SK-N-SH (cell line): Measurements from ENCODE around the gene ABL2. TPM values are rescaled to one million over a fixed set of nuclear protein-coding genes. Genes with fewer than 3 reads are reported as not detected.

ENCODE experiments used
- CTCF ChIA-PET: fragments of 300-600, 350-600 bp; formaldehyde crosslinking; extraction: SDS; loops from one replicate; lab custom pipeline; 2021; lab: Yijun Ruan, JAX
- POLR2A ChIA-PET: fragments of 350-600 bp; sonication (Branson Sonifier 250); formaldehyde crosslinking; extraction: SDS; loops from one replicate; lab custom pipeline; 2020; ENCODE audit warnings: antibody characterized with exemption, inconsistent platforms; lab: Yijun Ruan, JAX
- DNase-seq: peaks from one replicate; pipeline ENCODE4 v3.0.0; 2012
- H2AFZ ChIP-seq: fragments of 200-600 bp; sonication (generic); 2 replicates; pipeline ENCODE4 v1.8.1; 2016; ENCODE audit warnings: antibody characterized with exemption, mild to moderate bottlenecking, low read depth
- H3F3A ChIP-seq: fragments of 200-600 bp; sonication (generic); replicated peaks from 2 replicates; pipeline ENCODE3; 2016; ENCODE audit warnings: antibody characterized with exemption, mild to moderate bottlenecking; ENCODE audit not compliant: insufficient read depth
- H3K27ac ChIP-seq, 2 experiments: fragments of 200-500 bp in 1 of 2; fragments of 200-600 bp in 1 of 2; sonication (Bioruptor generic) in 1 of 2; sonication (generic), shearing (Covaris generic) in 1 of 2; 2 replicates each; pipeline versions ENCODE4 v1.5.1 to v1.6.1; 2014 to 2016; ENCODE audit warnings: low read depth in 2 of 2, inconsistent platforms in 1 of 2, low read length in 1 of 2, mild to moderate bottlenecking in 1 of 2, mixed read lengths in 1 of 2
- H3K27me3 ChIP-seq: fragments of 200-600 bp; sonication (generic), shearing (Covaris generic); 2 replicates; pipeline ENCODE4 v1.6.1; 2016; ENCODE audit warnings: mixed run types; ENCODE audit not compliant: insufficient read depth
- H3K36me3 ChIP-seq, 2 experiments: fragments of 200-500 bp in 1 of 2; fragments of 200-600 bp in 1 of 2; sonication (Bioruptor generic) in 1 of 2; sonication (generic) in 1 of 2; replicated peaks in 1 of 2; 2 replicates each; pipeline versions ENCODE3 to v1.5.1; 2014 to 2016; ENCODE audit warnings: low read length in 1 of 2, mild to moderate bottlenecking in 1 of 2; ENCODE audit not compliant: insufficient read depth in 2 of 2, control insufficient read depth in 1 of 2
- H3K4me1 ChIP-seq, 2 experiments: fragments of 200-500 bp in 1 of 2; fragments of 200-600 bp in 1 of 2; sonication (Bioruptor generic) in 1 of 2; sonication (generic), shearing (Covaris generic) in 1 of 2; 2 replicates each; pipeline versions ENCODE4 v1.5.1 to v1.6.1; 2014 to 2016; ENCODE audit warnings: low read depth in 1 of 2, low read length in 1 of 2, mixed run types in 1 of 2; ENCODE audit not compliant: insufficient read depth in 2 of 2, control insufficient read depth in 1 of 2
- H3K4me2 ChIP-seq: fragments of 200-600 bp; sonication (generic), shearing (Covaris generic); 2 replicates; pipeline ENCODE4 v1.6.1; 2017; ENCODE audit warnings: mixed run types
- H3K4me3 ChIP-seq, 2 experiments: fragments of 200-500 bp in 1 of 2; fragments of 200-600 bp in 1 of 2; sonication (Bioruptor generic) in 1 of 2; sonication (generic), shearing (Covaris generic) in 1 of 2; 2 replicates each; pipeline versions ENCODE4 v1.5.1 to v1.8.1; 2014 to 2016; ENCODE audit warnings: low read depth in 2 of 2, inconsistent platforms in 1 of 2, low read length in 1 of 2, mild to moderate bottlenecking in 1 of 2, mixed read lengths in 1 of 2, moderate library complexity in 1 of 2
- H3K79me2 ChIP-seq: fragments of 200-600 bp; sonication (generic); 2 replicates; pipeline ENCODE4 v1.8.1; 2017; ENCODE audit warnings: mild to moderate bottlenecking; ENCODE audit not compliant: insufficient read depth
- H3K9ac ChIP-seq: fragments of 200-600 bp; sonication (generic); 2 replicates; pipeline ENCODE4 v1.6.1; 2017; ENCODE audit warnings: mixed run types
- H3K9me2 ChIP-seq: fragments of 200-600 bp; sonication (generic); 2 replicates; pipeline ENCODE4 v1.6.1; 2017; ENCODE audit warnings: mixed run types
- H3K9me3 ChIP-seq: fragments of 200-600 bp; sonication (generic); 2 replicates; pipeline ENCODE4 v1.6.1; 2017; ENCODE audit warnings: mixed run types, mild to moderate bottlenecking, moderate library complexity
- H4K20me1 ChIP-seq: fragments of 200-600 bp; sonication (generic); 2 replicates; pipeline ENCODE4 v1.6.1; 2017; ENCODE audit warnings: mild to moderate bottlenecking, mixed run types; ENCODE audit not compliant: insufficient read depth
- CHD2 ChIP-seq: fragments of 150-350 bp; IDR thresholded peaks from 2 replicates; pipeline ENCODE4 v1.6.1; 2018; ENCODE audit warnings: low read length; ENCODE audit not compliant: partially characterized antibody
- EZH2phosphoT487 ChIP-seq: fragments of 200-600 bp; sonication (generic); IDR thresholded peaks from 2 replicates; pipeline ENCODE4 v1.6.1; 2017; ENCODE audit warnings: low read depth, mixed run types, mild to moderate bottlenecking, antibody characterized with exemption, moderate library complexity, borderline replicate concordance
- FOSL2 ChIP-seq: IDR thresholded peaks from 2 replicates; pipeline ENCODE4 v1.4.0; 2012; ENCODE audit warnings: low read depth, mild to moderate bottlenecking, moderate library complexity, borderline replicate concordance
- FOXM1 ChIP-seq: IDR thresholded peaks from 2 replicates; pipeline ENCODE4 v1.4.0; 2012; ENCODE audit warnings: low read depth, mild to moderate bottlenecking
- GATA2 ChIP-seq: sonication (generic); formaldehyde crosslinking; IDR thresholded peaks from 2 replicates; pipeline ENCODE4 v1.5.0; 2020; ENCODE audit warnings: mild to moderate bottlenecking, missing genetic modification reagents
- JUND ChIP-seq: IDR thresholded peaks from 2 replicates; pipeline ENCODE4 v1.4.0; 2012
- MAX ChIP-seq: IDR thresholded peaks from 2 replicates; pipeline ENCODE4 v1.4.0; 2012; ENCODE audit warnings: low read depth
- MEF2A ChIP-seq: IDR thresholded peaks from 2 replicates; pipeline ENCODE4 v1.4.0; 2012; ENCODE audit warnings: low read depth, borderline replicate concordance
- MXI1 ChIP-seq: IDR thresholded peaks from 2 replicates; pipeline ENCODE4 v1.6.1; 2012; ENCODE audit warnings: mild to moderate bottlenecking, low read depth, low read length, improper control_type of control experiment
- NFIC ChIP-seq: IDR thresholded peaks from 2 replicates; pipeline ENCODE4 v1.4.0; 2012; ENCODE audit warnings: borderline replicate concordance
- NRF1 ChIP-seq: IDR thresholded peaks from 2 replicates; pipeline ENCODE4 v1.6.1; 2012; ENCODE audit warnings: low read depth, mild to moderate bottlenecking, low read length
- RXRA ChIP-seq: IDR thresholded peaks from 2 replicates; pipeline ENCODE4 v1.4.0; 2012; ENCODE audit warnings: low read depth, mild to moderate bottlenecking, borderline replicate concordance
- SMC3 ChIP-seq: IDR thresholded peaks from 2 replicates; pipeline ENCODE4 v1.6.1; 2012; ENCODE audit warnings: low read depth, low read length, improper control_type of control experiment
- TCF12 ChIP-seq: IDR thresholded peaks from 2 replicates; pipeline ENCODE4 v1.4.0; 2012
- USF1 ChIP-seq: IDR thresholded peaks from 2 replicates; pipeline ENCODE4 v1.4.0; 2012; ENCODE audit warnings: low read depth, borderline replicate concordance
- WGBS: methylation state at CpG from one replicate; pipeline ENCODE4 v1.1.6; 2017; ENCODE audit warnings: low lambda C conversion rate; 5-methylcytosine and 5-hydroxymethylcytosine counted together
- polyA plus RNA-seq, 3 experiments: library from polyadenylated mRNA; depleted of rRNA; stranded (reverse); fragments of >200 nt; gene quantifications; 2 replicates each; pipeline ENCODE4 v1.2.3, GENCODE V29; 2012
- TF ChIP-seq, protein P1 (sequence below): IDR thresholded peaks from 2 replicates; pipeline ENCODE4 v1.6.1; 2012; ENCODE audit warnings: mild to moderate bottlenecking, low read depth, low read length, moderate library complexity
- TF ChIP-seq, protein P2 (sequence below): fragments of 150-350 bp; IDR thresholded peaks from 2 replicates; pipeline ENCODE4 v1.6.1; 2016; ENCODE audit warnings: mild to moderate bottlenecking, low read depth, low read length
- TF ChIP-seq, protein P3 (sequence below): IDR thresholded peaks from 2 replicates; pipeline ENCODE4; 2012

The ABL2 gene
- polyA plus RNA-seq, 1 of the 3 experiments (the other 2 are of a cell fraction), result 7.5 TPM

DNA sequence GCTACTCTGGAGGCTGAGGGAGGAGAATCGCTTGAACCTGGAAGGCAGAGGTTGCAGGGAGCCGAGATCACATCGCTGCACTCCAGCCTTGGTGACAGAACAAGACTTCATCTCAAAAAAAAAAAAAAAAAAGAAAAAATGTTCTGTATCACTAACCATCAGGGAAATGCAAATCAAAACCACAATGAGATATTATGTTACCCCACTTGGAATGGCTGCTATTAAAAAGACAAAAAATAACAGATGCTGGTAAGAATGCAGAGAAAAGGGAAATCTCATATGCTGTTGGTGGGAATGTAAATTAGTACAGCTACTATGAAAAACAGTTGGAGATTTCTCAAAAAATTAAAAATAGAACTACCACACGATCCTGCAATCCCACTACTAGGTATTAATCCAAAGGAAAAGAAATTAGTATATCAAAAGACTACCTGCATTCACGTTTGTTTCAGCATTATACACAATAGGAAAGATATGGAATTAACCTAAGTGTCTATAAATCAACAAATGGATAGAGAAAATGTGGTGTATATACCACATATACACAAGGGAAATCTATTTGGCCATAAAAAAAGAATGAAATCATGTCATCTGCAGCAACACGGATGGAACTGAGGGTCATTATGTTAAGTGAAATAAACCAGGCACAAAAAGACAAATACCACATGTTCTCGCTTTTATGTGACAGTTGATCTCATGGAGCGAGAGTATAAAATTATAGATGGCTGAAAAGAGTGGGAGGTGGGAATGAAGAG lies 62.6 kb downstream of the ABL2 start (continued):
- no peak for TF ChIP-seq SMC3
- TF ChIP-seq NRF1, result no peak
- TF ChIP-seq, protein P1, sequence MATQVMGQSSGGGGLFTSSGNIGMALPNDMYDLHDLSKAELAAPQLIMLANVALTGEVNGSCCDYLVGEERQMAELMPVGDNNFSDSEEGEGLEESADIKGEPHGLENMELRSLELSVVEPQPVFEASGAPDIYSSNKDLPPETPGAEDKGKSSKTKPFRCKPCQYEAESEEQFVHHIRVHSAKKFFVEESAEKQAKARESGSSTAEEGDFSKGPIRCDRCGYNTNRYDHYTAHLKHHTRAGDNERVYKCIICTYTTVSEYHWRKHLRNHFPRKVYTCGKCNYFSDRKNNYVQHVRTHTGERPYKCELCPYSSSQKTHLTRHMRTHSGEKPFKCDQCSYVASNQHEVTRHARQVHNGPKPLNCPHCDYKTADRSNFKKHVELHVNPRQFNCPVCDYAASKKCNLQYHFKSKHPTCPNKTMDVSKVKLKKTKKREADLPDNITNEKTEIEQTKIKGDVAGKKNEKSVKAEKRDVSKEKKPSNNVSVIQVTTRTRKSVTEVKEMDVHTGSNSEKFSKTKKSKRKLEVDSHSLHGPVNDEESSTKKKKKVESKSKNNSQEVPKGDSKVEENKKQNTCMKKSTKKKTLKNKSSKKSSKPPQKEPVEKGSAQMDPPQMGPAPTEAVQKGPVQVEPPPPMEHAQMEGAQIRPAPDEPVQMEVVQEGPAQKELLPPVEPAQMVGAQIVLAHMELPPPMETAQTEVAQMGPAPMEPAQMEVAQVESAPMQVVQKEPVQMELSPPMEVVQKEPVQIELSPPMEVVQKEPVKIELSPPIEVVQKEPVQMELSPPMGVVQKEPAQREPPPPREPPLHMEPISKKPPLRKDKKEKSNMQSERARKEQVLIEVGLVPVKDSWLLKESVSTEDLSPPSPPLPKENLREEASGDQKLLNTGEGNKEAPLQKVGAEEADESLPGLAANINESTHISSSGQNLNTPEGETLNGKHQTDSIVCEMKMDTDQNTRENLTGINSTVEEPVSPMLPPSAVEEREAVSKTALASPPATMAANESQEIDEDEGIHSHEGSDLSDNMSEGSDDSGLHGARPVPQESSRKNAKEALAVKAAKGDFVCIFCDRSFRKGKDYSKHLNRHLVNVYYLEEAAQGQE, result no peak
- TF ChIP-seq, protein P2, sequence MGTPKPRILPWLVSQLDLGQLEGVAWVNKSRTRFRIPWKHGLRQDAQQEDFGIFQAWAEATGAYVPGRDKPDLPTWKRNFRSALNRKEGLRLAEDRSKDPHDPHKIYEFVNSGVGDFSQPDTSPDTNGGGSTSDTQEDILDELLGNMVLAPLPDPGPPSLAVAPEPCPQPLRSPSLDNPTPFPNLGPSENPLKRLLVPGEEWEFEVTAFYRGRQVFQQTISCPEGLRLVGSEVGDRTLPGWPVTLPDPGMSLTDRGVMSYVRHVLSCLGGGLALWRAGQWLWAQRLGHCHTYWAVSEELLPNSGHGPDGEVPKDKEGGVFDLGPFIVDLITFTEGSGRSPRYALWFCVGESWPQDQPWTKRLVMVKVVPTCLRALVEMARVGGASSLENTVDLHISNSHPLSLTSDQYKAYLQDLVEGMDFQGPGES, result no peak
- TF ChIP-seq USF1, result no peak
- no peak for TF ChIP-seq FOXM1
- no peak for TF ChIP-seq JUND
- no peak for TF ChIP-seq CHD2
- TF ChIP-seq MAX, result no peak
- TF ChIP-seq NFIC, result peak; percentile 24; the same call in 1 of the 2 replicates
- TF ChIP-seq MXI1, result no peak
- TF ChIP-seq MEF2A, result no peak

- POLR2A ChIA-PET, result no interaction called here
- Histone ChIP-seq H4K20me1 (no peaks in the 10 kb centered on the region), H2AFZ (no peak overlapping the region), H3F3A (peaks cover 9% of the 10 kb centered on the region), H3K9me2 (no peaks in the 10 kb centered on the region), H3K9me3 (no peaks in the 10 kb centered on the region)
- WGBS, result 96% methylated on average over 1 of the region's 1 CpG
- no peak for DNase-seq
- 0 out of 2 replicates have a peak, but pooled peaks have one; percentile 16 for TF ChIP-seq RXRA
- no peak for TF ChIP-seq GATA2
- no peak for TF ChIP-seq EZH2phosphoT487
- peak; percentile 48; the same call in 1 of the 2 replicates for TF ChIP-seq TCF12
- TF ChIP-seq, protein P2, result no peak
- TF ChIP-seq, protein P3, sequence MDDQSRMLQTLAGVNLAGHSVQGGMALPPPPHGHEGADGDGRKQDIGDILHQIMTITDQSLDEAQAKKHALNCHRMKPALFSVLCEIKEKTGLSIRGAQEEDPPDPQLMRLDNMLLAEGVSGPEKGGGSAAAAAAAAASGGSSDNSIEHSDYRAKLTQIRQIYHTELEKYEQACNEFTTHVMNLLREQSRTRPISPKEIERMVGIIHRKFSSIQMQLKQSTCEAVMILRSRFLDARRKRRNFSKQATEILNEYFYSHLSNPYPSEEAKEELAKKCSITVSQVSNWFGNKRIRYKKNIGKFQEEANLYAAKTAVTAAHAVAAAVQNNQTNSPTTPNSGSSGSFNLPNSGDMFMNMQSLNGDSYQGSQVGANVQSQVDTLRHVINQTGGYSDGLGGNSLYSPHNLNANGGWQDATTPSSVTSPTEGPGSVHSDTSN, result no peak
- 0 out of 2 replicates have a peak, but pooled peaks have one; percentile 20 for TF ChIP-seq FOSL2
- TF ChIP-seq, all 33 proteins: peak for 3
- no peak overlapping the region for H3K9ac ChIP-seq
- H3K4me1 ChIP-seq, result peaks cover 0 to 16% of the 10 kb centered on the region in 2 experiments; a peak in 3 of 4 replicates
- no peak overlapping the region for H3K4me3 ChIP-seq
- peaks cover 71% of the 10 kb centered on the region for H3K79me2 ChIP-seq
- CTCF ChIA-PET, result no interaction called here
- H3K4me2 ChIP-seq, result no peak overlapping the region
- H3K27ac ChIP-seq, result no peak overlapping the region; a peak in 1 of 4 replicates
- no peaks in the 10 kb centered on the region for H3K36me3 ChIP-seq
- H3K27me3 ChIP-seq, result no peaks in the 10 kb centered on the region
Measured at GRCh38 chr1:179164494-179164893, 65.0 kb downstream of the ABL2 start.
